NCI-H82 (cell line): ENCODE measurements around the gene CNTN1.

Source experiments
- DNase-seq: peaks from one replicate; lab custom pipeline; 2025; lab: John Stamatoyannopoulos, UW

Gene CNTN1

GRCh38 chr12:41120211-41120610 lies 428.0 kb downstream of the CNTN1 start:
- no peak for DNase-seq

- no peak for DNase-seq
Observed at GRCh38 chr12:41121374-41121773, 429.1 kb downstream of the CNTN1 start.
